Measurements from ENCODE around the gene NPAS1. TPM values are rescaled to one million over a fixed set of nuclear protein-coding genes. Genes with fewer than 3 reads are reported as not detected.

NPAS1 gene
- total RNA-seq, 1 experiment from 2014 or later: 4.6 TPM

DNA sequence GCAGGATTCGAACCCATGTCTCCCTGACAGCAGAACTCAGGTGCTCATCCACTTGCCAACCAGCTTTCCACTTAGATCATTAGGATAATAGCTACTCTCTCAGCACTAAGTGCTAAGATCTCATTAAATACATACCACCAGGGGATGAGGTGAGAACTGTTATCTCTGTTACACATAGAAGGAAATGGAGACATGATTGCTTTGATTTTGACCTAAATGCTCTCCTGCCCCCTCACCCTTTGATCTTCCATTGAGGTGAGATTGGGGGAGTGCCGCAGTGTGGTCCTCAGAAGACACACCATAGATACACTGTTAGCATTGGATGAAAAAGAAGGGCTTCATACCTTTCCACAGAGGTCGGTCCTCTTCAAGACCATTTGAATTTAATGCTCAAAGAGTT lies 38.9 kb upstream of the NPAS1 start (continued):
- TF ChIP-seq, protein P1, sequence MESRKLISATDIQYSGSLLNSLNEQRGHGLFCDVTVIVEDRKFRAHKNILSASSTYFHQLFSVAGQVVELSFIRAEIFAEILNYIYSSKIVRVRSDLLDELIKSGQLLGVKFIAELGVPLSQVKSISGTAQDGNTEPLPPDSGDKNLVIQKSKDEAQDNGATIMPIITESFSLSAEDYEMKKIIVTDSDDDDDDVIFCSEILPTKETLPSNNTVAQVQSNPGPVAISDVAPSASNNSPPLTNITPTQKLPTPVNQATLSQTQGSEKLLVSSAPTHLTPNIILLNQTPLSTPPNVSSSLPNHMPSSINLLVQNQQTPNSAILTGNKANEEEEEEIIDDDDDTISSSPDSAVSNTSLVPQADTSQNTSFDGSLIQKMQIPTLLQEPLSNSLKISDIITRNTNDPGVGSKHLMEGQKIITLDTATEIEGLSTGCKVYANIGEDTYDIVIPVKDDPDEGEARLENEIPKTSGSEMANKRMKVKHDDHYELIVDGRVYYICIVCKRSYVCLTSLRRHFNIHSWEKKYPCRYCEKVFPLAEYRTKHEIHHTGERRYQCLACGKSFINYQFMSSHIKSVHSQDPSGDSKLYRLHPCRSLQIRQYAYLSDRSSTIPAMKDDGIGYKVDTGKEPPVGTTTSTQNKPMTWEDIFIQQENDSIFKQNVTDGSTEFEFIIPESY (IDR thresholded peaks at IDR 0.05; ENCODE audit: extremely low read depth, insufficient replicate concordance, low read length): no peak
- TF ChIP-seq, protein P2, sequence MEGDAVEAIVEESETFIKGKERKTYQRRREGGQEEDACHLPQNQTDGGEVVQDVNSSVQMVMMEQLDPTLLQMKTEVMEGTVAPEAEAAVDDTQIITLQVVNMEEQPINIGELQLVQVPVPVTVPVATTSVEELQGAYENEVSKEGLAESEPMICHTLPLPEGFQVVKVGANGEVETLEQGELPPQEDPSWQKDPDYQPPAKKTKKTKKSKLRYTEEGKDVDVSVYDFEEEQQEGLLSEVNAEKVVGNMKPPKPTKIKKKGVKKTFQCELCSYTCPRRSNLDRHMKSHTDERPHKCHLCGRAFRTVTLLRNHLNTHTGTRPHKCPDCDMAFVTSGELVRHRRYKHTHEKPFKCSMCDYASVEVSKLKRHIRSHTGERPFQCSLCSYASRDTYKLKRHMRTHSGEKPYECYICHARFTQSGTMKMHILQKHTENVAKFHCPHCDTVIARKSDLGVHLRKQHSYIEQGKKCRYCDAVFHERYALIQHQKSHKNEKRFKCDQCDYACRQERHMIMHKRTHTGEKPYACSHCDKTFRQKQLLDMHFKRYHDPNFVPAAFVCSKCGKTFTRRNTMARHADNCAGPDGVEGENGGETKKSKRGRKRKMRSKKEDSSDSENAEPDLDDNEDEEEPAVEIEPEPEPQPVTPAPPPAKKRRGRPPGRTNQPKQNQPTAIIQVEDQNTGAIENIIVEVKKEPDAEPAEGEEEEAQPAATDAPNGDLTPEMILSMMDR (IDR thresholded peaks at IDR 0.05 in 2 of 3, conservative IDR thresholded peaks at IDR 0.05 in 1 of 3; ENCODE audit: borderline replicate concordance in 1 of 3, insufficient read depth in 1 of 3, low read depth in 2 of 3, low read length in 2 of 3): no peak
- TF ChIP-seq EGR1 (IDR thresholded peaks at IDR 0.05; ENCODE audit: low read depth) (no peak), CBX3 (IDR thresholded peaks at IDR 0.05; ENCODE audit: low read depth) (no peak), ELF1 (IDR thresholded peaks at IDR 0.05; ENCODE audit: borderline replicate concordance, low read depth) (no peak), FOSL1 (IDR thresholded peaks at IDR 0.05; ENCODE audit: low read depth) (no peak)
- TF ChIP-seq, protein P3, sequence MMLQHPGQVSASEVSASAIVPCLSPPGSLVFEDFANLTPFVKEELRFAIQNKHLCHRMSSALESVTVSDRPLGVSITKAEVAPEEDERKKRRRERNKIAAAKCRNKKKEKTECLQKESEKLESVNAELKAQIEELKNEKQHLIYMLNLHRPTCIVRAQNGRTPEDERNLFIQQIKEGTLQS (IDR thresholded peaks at IDR 0.05): no peak

DNA sequence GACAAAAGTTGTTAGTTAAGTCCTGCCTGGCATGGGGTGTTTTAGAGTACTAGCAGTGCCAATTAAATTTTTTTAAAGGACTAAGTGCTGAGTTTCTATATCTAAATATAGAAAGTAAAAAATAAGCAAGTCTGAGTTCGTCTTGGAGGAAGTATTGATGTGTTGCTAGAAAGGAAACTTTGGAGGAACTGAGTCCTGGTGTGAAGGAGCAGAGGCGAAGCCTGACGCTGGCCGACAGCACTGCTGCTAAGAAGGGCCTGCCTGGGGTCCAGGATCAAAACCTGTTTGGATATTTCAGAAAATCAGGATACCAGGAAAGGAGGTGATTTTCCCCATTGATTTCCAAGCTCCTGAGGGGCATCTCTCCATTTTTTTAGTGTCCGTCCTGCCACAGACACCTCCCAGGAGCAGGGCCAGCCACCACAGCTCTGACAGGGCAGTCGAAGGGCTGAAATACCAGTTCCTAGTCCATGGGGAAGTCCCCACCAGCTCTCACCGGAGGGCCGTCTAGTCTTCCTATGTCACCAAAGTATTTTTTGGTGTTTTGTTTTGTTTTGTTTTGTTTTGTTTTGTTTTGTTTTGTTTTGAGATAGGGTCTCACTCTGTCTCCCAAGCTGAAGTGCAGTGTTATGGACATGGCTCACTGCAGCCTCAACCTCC lies 38.2 kb upstream of the NPAS1 start:
- Histone ChIP-seq H3K4me3 (replicated peaks in 1 of 2; ENCODE audit: low read depth in 1 of 2, low read length in 2 of 2) (no peak overlapping the region), H3K4me2 (ENCODE audit: low read length) (no peak overlapping the region), H3K79me2 (ENCODE audit: insufficient read depth, low read length) (peaks cover 25% of the 10 kb centered on the region; the same call in 1 of the 2 replicates), H3K9me2 (ENCODE audit: insufficient read depth) (no peaks in the 10 kb centered on the region), H3K36me3 (ENCODE audit: control insufficient read depth in 1 of 2, insufficient read depth in 2 of 2, low read length in 2 of 2) (no peaks in the 10 kb centered on the region), H3K4me1 (ENCODE audit: control insufficient read depth in 1 of 2, insufficient read depth in 2 of 2, low read length in 2 of 2) (peaks cover 15 to 27% of the 10 kb centered on the region in 2 experiments), H4K20me1 (ENCODE audit: insufficient read depth) (no peaks in the 10 kb centered on the region), H2AFZ (ENCODE audit: low read depth, low read length, poor library complexity, severe bottlenecking) (no peak overlapping the region), H3K27ac (ENCODE audit: low read depth, low read length) (no peak overlapping the region), H3K9me3 (ENCODE audit: control insufficient read depth in 1 of 2, insufficient read depth in 1 of 2, low read depth in 1 of 2, low read length in 2 of 2) (no peaks in the 10 kb centered on the region), H3K27me3 (ENCODE audit: insufficient read depth, low read length) (no peaks in the 10 kb centered on the region), H3K9ac (ENCODE audit: low read length) (no peak overlapping the region)
- TF ChIP-seq ZFX (IDR thresholded peaks at IDR 0.05): no peak
- TF ChIP-seq, protein P3 (IDR thresholded peaks at IDR 0.05): no peak
- no peak for TF ChIP-seq SRF (IDR thresholded peaks at IDR 0.05; ENCODE audit: low read depth)
- no peak for TF ChIP-seq EZH2 (IDR thresholded peaks at IDR 0.05)
- no peak for TF ChIP-seq FOSL1 (IDR thresholded peaks at IDR 0.05; ENCODE audit: low read depth)
- TF ChIP-seq EGR1 (IDR thresholded peaks at IDR 0.05; ENCODE audit: low read depth): no peak
- TF ChIP-seq CBX3 (IDR thresholded peaks at IDR 0.05; ENCODE audit: low read depth): no peak
- BruUV-seq (replicated peaks): no TSS peak
- RAD21 ChIA-PET (ENCODE audit: low non-redundant PET in 1 of 2, low total read pairs in 2 of 2, uncharacterized antibody in 2 of 2, unreplicated experiment in 2 of 2): no interaction called here
- CTCF ChIA-PET: interaction anchor here (1.6 kb wide), 1 partner anchor 31 kb away, joined by 3 read pairs; no protein-coding TSS in a partner anchor
- POLR2A ChIA-PET: no interaction called here
- no peak for ATAC-seq
- no peak for DNase-seq (ENCODE audit: low read depth, low spot score)
- intact Hi-C loops (cut with micrococcal nuclease): no loop called here
